K562 (cell line): Measurements from ENCODE around the gene SIGLEC6. TPM values are rescaled to one million over a fixed set of nuclear protein-coding genes. Genes with fewer than 3 reads are reported as not detected.
A peak's percentile ranks its signal among the peaks of the same experiment; 100 is the strongest.

Source experiments
- CBX8 ChIP-seq: fragments of 200-600 bp; sonication (generic); IDR thresholded peaks from 2 replicates; pipeline ENCODE4 v1.6.1; 2012; ENCODE audit warnings: borderline replicate concordance, mixed run types, low read depth, mild to moderate bottlenecking, moderate library complexity, mixed read lengths, low read length, control low read depth, inconsistent platforms; ENCODE audit not compliant: poor library complexity, severe bottlenecking; ENCODE audit errors: extremely low read depth
- DNMT1 ChIP-seq: fragments of 450-650 bp; IDR thresholded peaks from 2 replicates; pipeline ENCODE4 v1.6.1; 2016; ENCODE audit warnings: antibody characterized with exemption, mild to moderate bottlenecking
- EGR1 ChIP-seq: fragments of 450-650 bp; conservative IDR thresholded peaks from 2 replicates; pipeline ENCODE4 v1.6.1; 2017; ENCODE audit warnings: mild to moderate bottlenecking
- HDAC2 ChIP-seq: fragments of 450-650 bp; IDR thresholded peaks from 2 replicates; pipeline ENCODE4 v1.6.1; 2016; ENCODE audit warnings: mild to moderate bottlenecking
- HLTF ChIP-seq: fragments of 450-650 bp; IDR thresholded peaks from 2 replicates; pipeline ENCODE4 v1.6.1; 2016
- JUNB ChIP-seq: fragments of 450-650 bp; formaldehyde crosslinking; conservative IDR thresholded peaks from 2 replicates; pipeline ENCODE4 v1.4.0; 2020; ENCODE audit warnings: mild to moderate bottlenecking
- KLF10 ChIP-seq: fragments of 250-450 bp; sonication (Bioruptor Pico); IDR thresholded peaks from 2 replicates; pipeline ENCODE4 v1.6.1; 2021; ENCODE audit warnings: matching md5 sums
- NFRKB ChIP-seq: fragments of 450-650 bp; IDR thresholded peaks from 2 replicates; pipeline ENCODE4 v1.6.1; 2016; ENCODE audit warnings: low read depth
- PTTG1 ChIP-seq: fragments of 450-650 bp; IDR thresholded peaks from 2 replicates; pipeline ENCODE4 v1.6.1; 2016; ENCODE audit warnings: low read depth, mild to moderate bottlenecking, missing genetic modification characterization, missing compliant biosample characterization
- RBFOX2 ChIP-seq: fragments of 200-400 bp; formaldehyde crosslinking; IDR thresholded peaks from 2 replicates; pipeline ENCODE4 v1.6.1; 2017; ENCODE audit warnings: low read depth, mild to moderate bottlenecking, low read length, moderate library complexity
- RBM15 ChIP-seq: fragments of 200-400 bp; formaldehyde crosslinking; IDR thresholded peaks from 2 replicates; pipeline ENCODE4 v1.6.1; 2018; ENCODE audit warnings: mild to moderate bottlenecking, low read length, moderate library complexity; ENCODE audit not compliant: insufficient read depth
- TRIM28 ChIP-seq: fragments of 450-650 bp; IDR thresholded peaks from 2 replicates; pipeline ENCODE4 v1.6.1; 2017
- ZFX ChIP-seq: sonication (generic); formaldehyde crosslinking; IDR thresholded peaks from 2 replicates; pipeline ENCODE4 v1.8.0; 2022; ENCODE audit warnings: mild to moderate bottlenecking, missing genetic modification reagents, moderate library complexity
- ZNF24 ChIP-seq: fragments of 450-650 bp; IDR thresholded peaks from 2 replicates; pipeline ENCODE4 v1.6.1; 2016
- polyA plus RNA-seq, 8 experiments: library from polyadenylated mRNA; depleted of rRNA in 4 of 8; stranded (reverse) in 5 of 8; unstranded in 3 of 8; fragments of >200 nt; fragmentation: Nextera tagmentation in 2 of 8; fragmentation: Illumina TruSeq in 1 of 8; extraction: Ambion mirVana in 2 of 8; extraction: Trizol in 1 of 8; gene quantifications; 2 replicates each; pipeline versions ENCODE4 v1.2.1 to v1.2.3, GENCODE V29; 2011 to 2014; ENCODE audit warnings: inconsistent platforms in 1 of 8, missing spikeins in 1 of 8
- total RNA-seq, 7 experiments: library from RNA; depleted of rRNA in 6 of 7; stranded (reverse); fragments of >200 nt in 6 of 7; fragmentation: Illumina TruSeq in 2 of 7; extraction: Trizol in 2 of 7; gene quantifications; 2 replicates each; pipeline versions ENCODE4 v1.2.1 to v1.2.3, GENCODE V29; 2011 to 2021; ENCODE audit warnings: low replicate concordance in 1 of 7
- TF ChIP-seq, protein P1 (sequence below), 3 experiments: fragments of 200-800 bp in 1 of 3; sonication (Bioruptor generic) in 1 of 3; sonication (generic) in 1 of 3; formaldehyde crosslinking in 1 of 3; IDR thresholded peaks; 2 replicates each; pipeline versions ENCODE4 v1.6.1 to v1.8.0; 2016 to 2022; ENCODE audit warnings: mild to moderate bottlenecking in 2 of 3, missing compliant biosample characterization in 2 of 3, missing genetic modification characterization in 2 of 3, missing genetic modification reagents in 1 of 3
- TF ChIP-seq, protein P2 (sequence below): fragments of 250-450 bp; sonication (Bioruptor Pico); IDR thresholded peaks from 2 replicates; pipeline ENCODE4 v1.5.0; 2021
- TF ChIP-seq, protein P3 (sequence below): sonication (generic); formaldehyde crosslinking; IDR thresholded peaks from 2 replicates; pipeline ENCODE4 v1.8.0; 2022; ENCODE audit warnings: missing genetic modification reagents, mild to moderate bottlenecking, borderline replicate concordance
- TF ChIP-seq, protein P4 (sequence below): IDR thresholded peaks from 3 replicates; pipeline ENCODE4 v1.6.1; 2011; ENCODE audit warnings: borderline replicate concordance, mild to moderate bottlenecking, moderate library complexity; ENCODE audit not compliant: insufficient read length; ENCODE audit errors: extremely low read depth
- TF ChIP-seq, protein P5 (sequence below): fragments of 200-800 bp; sonication (Bioruptor generic); IDR thresholded peaks from 2 replicates; pipeline ENCODE4 v1.6.1; 2017; ENCODE audit warnings: missing genetic modification characterization, missing compliant biosample characterization

Gene SIGLEC6
- total and polyA plus RNA-seq, 9 of the 15 experiments (the other 6 are each of a cell fraction or from before 2014, with no cell fraction given), result 0.03 to 17.5 (median 0.71) TPM

DNA sequence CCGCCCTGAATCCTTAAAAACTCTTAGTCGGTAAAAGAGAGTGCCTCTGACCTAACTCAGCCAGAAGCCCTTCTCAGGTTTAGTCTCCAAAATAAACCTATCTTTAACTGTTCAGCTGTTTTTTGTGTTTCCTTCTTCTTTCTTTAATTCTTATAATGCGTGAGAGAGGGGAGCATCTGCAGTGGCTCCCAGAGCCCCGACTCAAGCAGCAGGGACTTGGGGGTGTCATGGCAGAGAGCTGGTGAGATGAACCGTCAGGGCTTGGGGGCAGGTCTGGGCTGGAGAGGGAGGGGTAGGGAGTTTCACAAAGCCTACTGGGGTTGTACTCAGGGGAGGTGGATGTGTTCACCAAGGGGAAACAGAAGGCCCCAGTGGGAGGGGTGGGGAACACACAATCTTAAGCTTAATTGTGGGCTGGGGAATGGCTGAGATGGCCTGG lies 16.8 kb upstream of the SIGLEC6 start (continued):
- TF ChIP-seq, protein P1, sequence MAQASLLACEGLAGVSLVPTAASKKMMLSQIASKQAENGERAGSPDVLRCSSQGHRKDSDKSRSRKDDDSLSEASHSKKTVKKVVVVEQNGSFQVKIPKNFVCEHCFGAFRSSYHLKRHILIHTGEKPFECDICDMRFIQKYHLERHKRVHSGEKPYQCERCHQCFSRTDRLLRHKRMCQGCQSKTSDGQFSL (CRISPR knock-in tag; IDR thresholded peaks at IDR 0.05), result no peak
- TF ChIP-seq, protein P1 (tag; IDR thresholded peaks at IDR 0.05), result peak in 1 of 2 experiments; percentile 19; a peak in 1 of 4 replicates
- TF ChIP-seq HLTF (0 out of 2 replicates have a peak, but pooled peaks have one; percentile 19), RBM15 (no peak), EGR1 (no peak), CBX8 (no peak), JUNB (no peak), PTTG1 (tag) (0 out of 2 replicates have a peak, but pooled peaks have one; percentile 51), RBFOX2 (peak; percentile 43), TRIM28 (peak; percentile 66), HDAC2 (no peak), ZNF24 (no peak), NFRKB (peak; percentile 89), DNMT1 (no peak), ZFX (CRISPR knock-in tag) (peak; percentile 67), KLF10 (CRISPR knock-in tag) (no peak)
- TF ChIP-seq, protein P2, sequence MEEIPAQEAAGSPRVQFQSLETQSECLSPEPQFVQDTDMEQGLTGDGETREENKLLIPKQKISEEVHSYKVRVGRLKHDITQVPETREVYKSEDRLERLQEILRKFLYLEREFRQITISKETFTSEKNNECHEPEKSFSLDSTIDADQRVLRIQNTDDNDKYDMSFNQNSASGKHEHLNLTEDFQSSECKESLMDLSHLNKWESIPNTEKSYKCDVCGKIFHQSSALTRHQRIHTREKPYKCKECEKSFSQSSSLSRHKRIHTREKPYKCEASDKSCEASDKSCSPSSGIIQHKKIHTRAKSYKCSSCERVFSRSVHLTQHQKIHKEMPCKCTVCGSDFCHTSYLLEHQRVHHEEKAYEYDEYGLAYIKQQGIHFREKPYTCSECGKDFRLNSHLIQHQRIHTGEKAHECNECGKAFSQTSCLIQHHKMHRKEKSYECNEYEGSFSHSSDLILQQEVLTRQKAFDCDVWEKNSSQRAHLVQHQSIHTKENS (CRISPR knock-in tag), result peak; percentile 76; the same call in 1 of the 2 replicates
- TF ChIP-seq, protein P3, sequence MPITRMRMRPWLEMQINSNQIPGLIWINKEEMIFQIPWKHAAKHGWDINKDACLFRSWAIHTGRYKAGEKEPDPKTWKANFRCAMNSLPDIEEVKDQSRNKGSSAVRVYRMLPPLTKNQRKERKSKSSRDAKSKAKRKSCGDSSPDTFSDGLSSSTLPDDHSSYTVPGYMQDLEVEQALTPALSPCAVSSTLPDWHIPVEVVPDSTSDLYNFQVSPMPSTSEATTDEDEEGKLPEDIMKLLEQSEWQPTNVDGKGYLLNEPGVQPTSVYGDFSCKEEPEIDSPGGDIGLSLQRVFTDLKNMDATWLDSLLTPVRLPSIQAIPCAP, result no peak
- TF ChIP-seq, protein P4, sequence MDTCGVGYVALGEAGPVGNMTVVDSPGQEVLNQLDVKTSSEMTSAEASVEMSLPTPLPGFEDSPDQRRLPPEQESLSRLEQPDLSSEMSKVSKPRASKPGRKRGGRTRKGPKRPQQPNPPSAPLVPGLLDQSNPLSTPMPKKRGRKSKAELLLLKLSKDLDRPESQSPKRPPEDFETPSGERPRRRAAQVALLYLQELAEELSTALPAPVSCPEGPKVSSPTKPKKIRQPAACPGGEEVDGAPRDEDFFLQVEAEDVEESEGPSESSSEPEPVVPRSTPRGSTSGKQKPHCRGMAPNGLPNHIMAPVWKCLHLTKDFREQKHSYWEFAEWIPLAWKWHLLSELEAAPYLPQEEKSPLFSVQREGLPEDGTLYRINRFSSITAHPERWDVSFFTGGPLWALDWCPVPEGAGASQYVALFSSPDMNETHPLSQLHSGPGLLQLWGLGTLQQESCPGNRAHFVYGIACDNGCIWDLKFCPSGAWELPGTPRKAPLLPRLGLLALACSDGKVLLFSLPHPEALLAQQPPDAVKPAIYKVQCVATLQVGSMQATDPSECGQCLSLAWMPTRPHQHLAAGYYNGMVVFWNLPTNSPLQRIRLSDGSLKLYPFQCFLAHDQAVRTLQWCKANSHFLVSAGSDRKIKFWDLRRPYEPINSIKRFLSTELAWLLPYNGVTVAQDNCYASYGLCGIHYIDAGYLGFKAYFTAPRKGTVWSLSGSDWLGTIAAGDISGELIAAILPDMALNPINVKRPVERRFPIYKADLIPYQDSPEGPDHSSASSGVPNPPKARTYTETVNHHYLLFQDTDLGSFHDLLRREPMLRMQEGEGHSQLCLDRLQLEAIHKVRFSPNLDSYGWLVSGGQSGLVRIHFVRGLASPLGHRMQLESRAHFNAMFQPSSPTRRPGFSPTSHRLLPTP, result no peak
- TF ChIP-seq, protein P5, sequence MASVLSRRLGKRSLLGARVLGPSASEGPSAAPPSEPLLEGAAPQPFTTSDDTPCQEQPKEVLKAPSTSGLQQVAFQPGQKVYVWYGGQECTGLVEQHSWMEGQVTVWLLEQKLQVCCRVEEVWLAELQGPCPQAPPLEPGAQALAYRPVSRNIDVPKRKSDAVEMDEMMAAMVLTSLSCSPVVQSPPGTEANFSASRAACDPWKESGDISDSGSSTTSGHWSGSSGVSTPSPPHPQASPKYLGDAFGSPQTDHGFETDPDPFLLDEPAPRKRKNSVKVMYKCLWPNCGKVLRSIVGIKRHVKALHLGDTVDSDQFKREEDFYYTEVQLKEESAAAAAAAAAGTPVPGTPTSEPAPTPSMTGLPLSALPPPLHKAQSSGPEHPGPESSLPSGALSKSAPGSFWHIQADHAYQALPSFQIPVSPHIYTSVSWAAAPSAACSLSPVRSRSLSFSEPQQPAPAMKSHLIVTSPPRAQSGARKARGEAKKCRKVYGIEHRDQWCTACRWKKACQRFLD, result peak; percentile 12
